Measurements from ENCODE around the gene MCF2L.

DNA sequence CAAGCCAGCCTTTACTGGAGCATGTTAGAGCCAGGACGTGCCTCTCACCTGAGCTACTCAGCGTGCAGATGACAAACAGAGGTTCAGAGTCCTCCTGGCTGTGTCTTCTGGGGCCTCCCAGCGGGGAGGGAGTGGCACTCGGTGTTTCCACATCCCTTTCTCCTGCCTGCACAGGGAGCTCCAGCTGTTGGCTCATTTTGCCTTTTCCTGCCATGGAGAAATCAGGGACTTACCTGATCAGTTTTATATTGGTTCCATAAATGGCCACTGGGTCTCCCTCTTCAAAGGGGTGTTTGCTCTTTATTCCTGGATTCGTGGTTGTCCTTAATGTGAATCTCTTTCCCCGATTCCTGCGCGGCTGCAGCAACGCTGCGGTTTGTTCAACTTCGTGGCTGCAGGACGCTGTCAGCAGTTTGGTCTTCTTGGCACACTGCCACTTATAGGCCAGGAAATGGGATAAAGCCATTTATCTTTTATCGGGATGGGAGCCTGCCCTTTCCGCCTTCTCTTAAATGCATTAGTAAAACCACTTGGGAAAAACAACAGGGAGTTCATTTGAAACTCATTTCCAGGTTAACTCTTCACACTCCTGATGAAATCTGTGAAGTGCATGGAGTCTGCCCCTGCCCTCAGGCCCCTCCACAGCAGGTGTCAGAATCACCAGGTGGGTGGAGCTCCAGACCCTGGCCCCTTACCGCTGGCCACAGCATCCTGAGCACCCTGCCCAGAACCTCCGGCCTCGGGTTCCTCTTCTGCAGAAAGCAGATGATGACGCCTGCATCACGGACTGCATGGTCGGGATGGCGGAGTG, 39.8 kb upstream of the MCF2L start:
- TF ChIP-seq, protein P1, sequence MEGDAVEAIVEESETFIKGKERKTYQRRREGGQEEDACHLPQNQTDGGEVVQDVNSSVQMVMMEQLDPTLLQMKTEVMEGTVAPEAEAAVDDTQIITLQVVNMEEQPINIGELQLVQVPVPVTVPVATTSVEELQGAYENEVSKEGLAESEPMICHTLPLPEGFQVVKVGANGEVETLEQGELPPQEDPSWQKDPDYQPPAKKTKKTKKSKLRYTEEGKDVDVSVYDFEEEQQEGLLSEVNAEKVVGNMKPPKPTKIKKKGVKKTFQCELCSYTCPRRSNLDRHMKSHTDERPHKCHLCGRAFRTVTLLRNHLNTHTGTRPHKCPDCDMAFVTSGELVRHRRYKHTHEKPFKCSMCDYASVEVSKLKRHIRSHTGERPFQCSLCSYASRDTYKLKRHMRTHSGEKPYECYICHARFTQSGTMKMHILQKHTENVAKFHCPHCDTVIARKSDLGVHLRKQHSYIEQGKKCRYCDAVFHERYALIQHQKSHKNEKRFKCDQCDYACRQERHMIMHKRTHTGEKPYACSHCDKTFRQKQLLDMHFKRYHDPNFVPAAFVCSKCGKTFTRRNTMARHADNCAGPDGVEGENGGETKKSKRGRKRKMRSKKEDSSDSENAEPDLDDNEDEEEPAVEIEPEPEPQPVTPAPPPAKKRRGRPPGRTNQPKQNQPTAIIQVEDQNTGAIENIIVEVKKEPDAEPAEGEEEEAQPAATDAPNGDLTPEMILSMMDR (IDR thresholded peaks at IDR 0.05) = no peak
- TF ChIP-seq POLR2A (IDR thresholded peaks at IDR 0.05) = no peak
